Measurements from ENCODE around the gene GSC. TPM values are rescaled to one million over a fixed set of nuclear protein-coding genes. Genes with fewer than 3 reads are reported as not detected.
"Not testable (repeated sequence)": the region's sequence is repeated elsewhere in the genome, so short reads cannot be mapped to it uniquely, and the experiment has no call there.

The GSC gene
- total and polyA plus RNA-seq, 12 donors, result 0.06 to 0.54 (median 0.31) TPM; not detected in 5

DNA sequence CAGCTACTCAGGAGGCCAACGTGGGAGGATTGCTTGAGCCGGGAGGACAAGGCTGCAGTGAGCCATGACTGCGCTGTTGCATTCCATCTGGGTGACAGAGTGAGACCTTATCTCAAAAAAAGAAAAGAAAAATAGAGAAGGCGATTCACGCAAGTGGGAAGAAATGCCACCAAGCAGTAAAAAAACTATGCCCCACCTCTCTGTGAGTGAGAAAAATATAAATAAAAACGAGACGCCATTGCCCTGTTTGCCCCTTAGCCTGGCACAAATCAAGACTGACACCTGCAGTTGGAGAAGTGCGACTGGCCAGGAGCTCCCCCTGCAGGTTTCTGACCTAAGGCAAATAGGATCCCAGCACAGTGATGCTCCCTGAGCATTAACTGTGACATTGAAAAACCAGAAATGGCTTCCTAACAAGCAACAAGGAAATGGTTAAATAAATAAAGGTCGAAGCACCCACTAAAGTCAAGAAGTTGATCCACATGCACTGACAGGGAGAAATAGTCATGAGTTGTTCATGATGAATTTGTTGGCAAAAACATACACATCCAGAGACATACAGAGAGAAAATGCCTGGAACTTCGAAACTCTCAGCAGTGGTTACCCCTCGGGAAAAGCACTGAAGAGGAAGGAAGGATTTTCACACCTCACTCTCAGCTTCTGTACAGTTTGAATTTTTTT, 21.1 kb downstream of the GSC start:
- Histone ChIP-seq H3K4me3 (no peak overlapping the region), H3K27ac (no peak overlapping the region), H3K9me3 (no peaks in the 10 kb centered on the region), H3K4me1 (peaks cover 0 to 5% (median 0%) of the 10 kb centered on the region in 9 donors), H3K36me3 (no peaks in the 10 kb centered on the region), H3K27me3 (peaks cover 0 to 25% (median 7%) of the 10 kb centered on the region in 7 donors)
- DNase-seq, result no peak
- intact Hi-C loops (cut with DNase I), result loop anchor here in 1 of 10 donors (5.0 kb wide), 1 partner anchor 62 kb away; no protein-coding TSS in a partner anchor
- no peak for ATAC-seq
- TF ChIP-seq, protein P1, sequence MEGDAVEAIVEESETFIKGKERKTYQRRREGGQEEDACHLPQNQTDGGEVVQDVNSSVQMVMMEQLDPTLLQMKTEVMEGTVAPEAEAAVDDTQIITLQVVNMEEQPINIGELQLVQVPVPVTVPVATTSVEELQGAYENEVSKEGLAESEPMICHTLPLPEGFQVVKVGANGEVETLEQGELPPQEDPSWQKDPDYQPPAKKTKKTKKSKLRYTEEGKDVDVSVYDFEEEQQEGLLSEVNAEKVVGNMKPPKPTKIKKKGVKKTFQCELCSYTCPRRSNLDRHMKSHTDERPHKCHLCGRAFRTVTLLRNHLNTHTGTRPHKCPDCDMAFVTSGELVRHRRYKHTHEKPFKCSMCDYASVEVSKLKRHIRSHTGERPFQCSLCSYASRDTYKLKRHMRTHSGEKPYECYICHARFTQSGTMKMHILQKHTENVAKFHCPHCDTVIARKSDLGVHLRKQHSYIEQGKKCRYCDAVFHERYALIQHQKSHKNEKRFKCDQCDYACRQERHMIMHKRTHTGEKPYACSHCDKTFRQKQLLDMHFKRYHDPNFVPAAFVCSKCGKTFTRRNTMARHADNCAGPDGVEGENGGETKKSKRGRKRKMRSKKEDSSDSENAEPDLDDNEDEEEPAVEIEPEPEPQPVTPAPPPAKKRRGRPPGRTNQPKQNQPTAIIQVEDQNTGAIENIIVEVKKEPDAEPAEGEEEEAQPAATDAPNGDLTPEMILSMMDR (IDR thresholded peaks at IDR 0.05), result peak in 7 of 9 donors; percentile 34 to 60 (median 54)
- WGBS, 2 donors, result 23 to 24% methylated on average over 11 of the region's 11 CpGs

DNA sequence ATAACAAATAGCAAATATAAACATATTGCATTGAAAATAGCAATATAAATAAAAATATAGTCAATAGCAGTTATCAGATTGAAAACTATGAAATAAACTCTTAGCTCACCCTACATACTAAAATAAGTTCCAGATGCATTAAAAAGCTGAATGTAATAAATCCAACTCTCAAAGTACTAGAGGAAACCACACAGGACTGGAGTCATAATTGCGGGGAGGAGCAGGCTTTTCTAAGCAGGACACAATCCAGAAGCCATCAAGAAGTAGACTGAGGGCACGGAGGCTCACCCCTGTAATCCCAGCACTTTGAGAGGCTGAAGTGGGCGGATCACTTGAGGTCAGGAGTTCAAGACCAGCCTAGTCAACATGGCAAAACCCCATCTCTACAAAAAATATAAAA, 22.2 kb downstream of the GSC start:
- Histone ChIP-seq H3K27ac (no peak overlapping the region), H3K4me1 (no peaks in the 10 kb centered on the region), H3K4me3 (no peak overlapping the region), H3K27me3 (peaks cover 0 to 29% (median 11%) of the 10 kb centered on the region in 7 donors), H3K36me3 (no peaks in the 10 kb centered on the region), H3K9me3 (no peaks in the 10 kb centered on the region)
- TF ChIP-seq, protein P1 (IDR thresholded peaks at IDR 0.05), result no peak
- ATAC-seq (no peak), DNase-seq (no peak)
- 76 to 81% methylated on average over 3 of the region's 3 CpGs for WGBS, 2 donors
- intact Hi-C loops (cut with DNase I), result loop anchor here in 1 of 10 donors (5.0 kb wide), 1 partner anchor 60 kb away; no protein-coding TSS in a partner anchor

DNA sequence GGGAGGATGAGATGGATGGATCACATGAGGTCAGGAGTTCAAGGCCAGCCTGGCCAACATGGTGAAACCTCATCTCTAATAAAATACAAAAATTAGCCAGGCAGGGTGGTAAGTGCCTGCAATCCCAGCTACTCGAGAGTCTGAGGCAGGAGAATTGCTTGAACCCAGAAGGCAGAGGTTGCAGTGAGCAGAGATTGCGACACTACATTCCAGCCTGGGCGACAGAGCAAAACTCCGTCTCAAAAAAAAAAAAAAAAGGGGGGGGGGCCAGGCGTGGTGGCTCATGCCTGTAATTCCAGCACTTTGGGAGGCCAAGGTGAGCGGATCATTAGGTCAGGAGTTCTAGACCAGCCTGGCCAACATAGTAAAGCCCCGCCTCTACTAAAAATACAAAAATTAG, 22.8 kb downstream of the GSC start:
- not testable (repeated sequence) for H3K27ac ChIP-seq, H3K4me1 ChIP-seq, H3K36me3 ChIP-seq, H3K9me3 ChIP-seq, ATAC-seq, H3K4me3 ChIP-seq, DNase-seq
- intact Hi-C loops (cut with DNase I), result loop anchor here in 1 of 10 donors (5.0 kb wide), 1 partner anchor 60 kb away; no protein-coding TSS in a partner anchor
- peaks cover 0 to 29% (median 11%) of the 10 kb centered on the region in 7 donors for H3K27me3 ChIP-seq
- WGBS, 2 donors, result 83 to 92% methylated on average over 6 to 7 of the region's 7 CpGs

GRCh38 chr14:94746131-94746530, 23.8 kb downstream of the GSC start:
- Histone ChIP-seq H3K27me3 (peaks cover 0 to 20% (median 11%) of the 10 kb centered on the region in 7 donors), H3K27ac (no peak overlapping the region), H3K36me3 (no peaks in the 10 kb centered on the region), H3K9me3 (no peaks in the 10 kb centered on the region), H3K4me1 (no peaks in the 10 kb centered on the region), H3K4me3 (no peak overlapping the region)
- no peak for DNase-seq
- no peak for ATAC-seq
- intact Hi-C loops (cut with DNase I), result loop anchor here in 1 of 10 donors (5.0 kb wide), 1 partner anchor 59 kb away; no protein-coding TSS in a partner anchor
- 88 to 96% methylated on average over 3 of the region's 3 CpGs for whole genome bisulfite sequencing, 2 donors
- TF ChIP-seq, protein P1 (IDR thresholded peaks at IDR 0.05), result no peak

DNA sequence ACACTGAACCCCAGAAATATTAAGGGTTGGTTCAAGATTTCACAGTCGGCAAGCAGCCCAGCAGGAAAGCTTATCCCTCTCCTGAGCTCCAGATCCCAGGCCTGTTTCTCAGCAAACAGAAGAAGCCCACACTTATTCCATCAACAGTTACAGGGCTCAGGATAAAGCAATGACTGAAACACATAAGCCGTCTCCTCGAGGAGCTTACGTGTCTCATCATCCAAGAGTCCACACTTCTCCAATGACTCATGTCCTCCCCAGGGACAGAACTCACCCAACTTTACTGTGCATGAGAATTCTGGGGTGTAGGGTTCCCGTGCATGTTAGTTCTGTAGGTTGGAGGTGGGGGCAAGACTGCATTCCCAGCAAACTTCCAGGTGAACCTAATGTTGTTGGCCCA, 31.2 kb downstream of the GSC start:
- intact Hi-C loops (cut with DNase I), result no loop called here
- WGBS, 2 donors, result 68 to 71% methylated on average over 5 of the region's 5 CpGs
- no peaks in the 10 kb centered on the region for H3K36me3 ChIP-seq

More for the DNA sequence above, 31.2 kb downstream of the GSC start:
- H3K9me3 ChIP-seq, result no peaks in the 10 kb centered on the region
- H3K27ac ChIP-seq, result no peak overlapping the region
- DNase-seq (no peak), ATAC-seq (no peak)
- H3K4me3 ChIP-seq, result no peak overlapping the region
- TF ChIP-seq, protein P1 (IDR thresholded peaks at IDR 0.05), result no peak
- H3K27me3 ChIP-seq, result peaks cover 0 to 12% (median 4%) of the 10 kb centered on the region in 7 donors
- H3K4me1 ChIP-seq, result no peaks in the 10 kb centered on the region
